HCT116 (cell line): ENCODE results near the gene INTS2. TPM values are rescaled to one million over a fixed set of nuclear protein-coding genes. Genes with fewer than 3 reads are reported as not detected.

Experiments used
- ATAC-seq: fragments of 200-7000 bp; cut with Tn5 transposase; 2 replicates; pipeline ENCODE4 v1.9.1; 2020; ENCODE audit warnings: mild to moderate bottlenecking, moderate library complexity
- BruUV-seq: library from RNA; stranded (reverse); fragments of 400-500 nt; replicated peaks from 2 replicates; lab custom pipeline; 2021; lab: Mats Ljungman, UMichigan
- CTCF ChIA-PET: fragments of 300-600 bp; sonication (Branson Sonifier 250); formaldehyde crosslinking; loops from one replicate; lab custom pipeline; 2021; ENCODE audit warnings: antibody characterized with exemption; lab: Charles Lee
- POLR2A ChIA-PET: fragments of 300-600, 350-600 bp; sonication (Branson Sonifier 250); formaldehyde crosslinking; loops from one replicate; lab custom pipeline; 2021; ENCODE audit warnings: antibody characterized with exemption; lab: Charles Lee
- RAD21 ChIA-PET, 2 experiments: fragments of 300-600 bp; sonication (Branson Sonifier 250); formaldehyde crosslinking; loops; one replicate each; lab custom pipeline; 2023; ENCODE audit warnings: low total read pairs in 2 of 2; ENCODE audit not compliant: uncharacterized antibody in 2 of 2, unreplicated experiment in 2 of 2, low non-redundant PET in 1 of 2; lab: Charles Lee
- DNase-seq: peaks from one replicate; pipeline ENCODE4 v3.0.0-alpha.2; 2010; ENCODE audit warnings: low read depth, low spot score
- H2AFZ ChIP-seq: fragments of 200-600 bp; shearing (Covaris generic), sonication (generic); 2 replicates; pipeline ENCODE4 v1.6.1; 2017; ENCODE audit warnings: low read depth, mixed run types, mixed read lengths, antibody characterized with exemption, low read length; ENCODE audit not compliant: poor library complexity, severe bottlenecking
- H3K27ac ChIP-seq: 2 replicates; pipeline ENCODE4 v1.5.1; 2012; ENCODE audit warnings: low read depth, low read length
- H3K27me3 ChIP-seq: fragments of 200-600 bp; sonication (generic); 2 replicates; pipeline ENCODE4 v1.6.1; 2016; ENCODE audit warnings: mixed run types, low read length, mixed read lengths; ENCODE audit not compliant: insufficient read depth
- H3K36me3 ChIP-seq, 2 experiments: fragments of 200-500 bp in 1 of 2; fragments of 200-600 bp in 1 of 2; sonication (Bioruptor generic) in 1 of 2; sonication (generic) in 1 of 2; 2 replicates each; pipeline versions ENCODE4 v1.5.1 to v1.6.1; 2014 to 2016; ENCODE audit warnings: low read length in 2 of 2, inconsistent platforms in 1 of 2, mixed read lengths in 1 of 2, mixed run types in 1 of 2; ENCODE audit not compliant: insufficient read depth in 2 of 2, control insufficient read depth in 1 of 2
- H3K4me1 ChIP-seq, 2 experiments: fragments of 200-600 bp in 1 of 2; sonication (generic) in 1 of 2; 2 replicates each; pipeline versions ENCODE4 v1.5.1 to v1.6.1; 2012 to 2017; ENCODE audit warnings: low read length in 2 of 2, inconsistent platforms in 1 of 2, mild to moderate bottlenecking in 1 of 2, mixed read lengths in 1 of 2, mixed run types in 1 of 2, moderate library complexity in 1 of 2; ENCODE audit not compliant: insufficient read depth in 2 of 2, control insufficient read depth in 1 of 2
- H3K4me2 ChIP-seq: fragments of 200-600 bp; sonication (generic); 2 replicates; pipeline ENCODE4 v1.6.1; 2017; ENCODE audit warnings: mixed run types, low read length, mixed read lengths
- H3K4me3 ChIP-seq, 2 experiments: fragments of 200-600 bp in 1 of 2; sonication (generic) in 1 of 2; replicated peaks in 1 of 2; 2 replicates each; pipeline ENCODE4 v1.5.1; 2011 to 2016; ENCODE audit warnings: low read length in 2 of 2, control low read depth in 1 of 2, low read depth in 1 of 2, mild to moderate bottlenecking in 1 of 2, mixed read lengths in 1 of 2, mixed run types in 1 of 2
- H3K79me2 ChIP-seq: fragments of 200-600 bp; sonication (generic); 2 replicates; pipeline ENCODE4 v1.6.1; 2017; ENCODE audit warnings: mild to moderate bottlenecking, mixed run types, low read length, moderate library complexity, mixed read lengths; ENCODE audit not compliant: insufficient read depth
- H3K9ac ChIP-seq: fragments of 200-600 bp; sonication (generic); 2 replicates; pipeline ENCODE4 v1.6.1; 2016; ENCODE audit warnings: low read length, mixed read lengths
- H3K9me2 ChIP-seq: fragments of 200-600 bp; sonication (generic), shearing (Covaris generic); 2 replicates; pipeline ENCODE4 v1.6.1; 2017; ENCODE audit warnings: mixed run types, mild to moderate bottlenecking, moderate library complexity; ENCODE audit not compliant: insufficient read depth
- H3K9me3 ChIP-seq, 2 experiments: fragments of 200-500 bp in 1 of 2; fragments of 200-600 bp in 1 of 2; sonication (Bioruptor generic) in 1 of 2; sonication (generic) in 1 of 2; 2 replicates each; pipeline ENCODE4 v1.6.1; 2014 to 2017; ENCODE audit warnings: low read length in 2 of 2, mixed read lengths in 2 of 2, inconsistent platforms in 1 of 2, low read depth in 1 of 2, mild to moderate bottlenecking in 1 of 2, mixed run types in 1 of 2, moderate library complexity in 1 of 2; ENCODE audit not compliant: control insufficient read depth in 1 of 2, insufficient read depth in 1 of 2
- H4K20me1 ChIP-seq: fragments of 200-600 bp; sonication (generic), shearing (Covaris generic); 2 replicates; pipeline ENCODE4 v1.6.1; 2017; ENCODE audit warnings: mixed run types, mild to moderate bottlenecking, moderate library complexity; ENCODE audit not compliant: insufficient read depth
- CBX3 ChIP-seq: IDR thresholded peaks from 2 replicates; pipeline ENCODE4 v1.6.1; 2012; ENCODE audit warnings: low read depth
- CEBPB ChIP-seq: IDR thresholded peaks from 2 replicates; pipeline ENCODE4 v1.6.1; 2012; ENCODE audit warnings: low read depth
- EZH2 ChIP-seq: fragments of 200-600 bp; sonication (generic); IDR thresholded peaks from 2 replicates; pipeline ENCODE4 v1.6.1; 2017; ENCODE audit warnings: antibody characterized with exemption, mixed run types
- EZH2phosphoT487 ChIP-seq: fragments of 200-600 bp; IDR thresholded peaks from 2 replicates; pipeline ENCODE4 v1.6.1; 2018; ENCODE audit warnings: antibody characterized with exemption, borderline replicate concordance
- FOSL1 ChIP-seq: IDR thresholded peaks from 2 replicates; pipeline ENCODE4 v1.6.1; 2012; ENCODE audit warnings: low read depth
- JUND ChIP-seq: IDR thresholded peaks from 2 replicates; pipeline ENCODE4 v1.6.1; 2012
- POLR2A ChIP-seq: IDR thresholded peaks from 2 replicates; pipeline ENCODE4 v1.7.0; 2011; ENCODE audit warnings: borderline replicate concordance; ENCODE audit not compliant: insufficient read depth, insufficient read length; ENCODE audit errors: extremely low read depth
- RAD21 ChIP-seq: IDR thresholded peaks from 2 replicates; pipeline ENCODE4 v1.6.1; 2012; ENCODE audit warnings: low read depth, mild to moderate bottlenecking
- SIN3A ChIP-seq: IDR thresholded peaks from 2 replicates; pipeline ENCODE4 v1.6.1; 2012; ENCODE audit warnings: low read depth
- SP1 ChIP-seq: IDR thresholded peaks from 2 replicates; pipeline ENCODE4 v1.6.1; 2012; ENCODE audit warnings: low read depth
- SRF ChIP-seq: IDR thresholded peaks from 2 replicates; pipeline ENCODE4 v1.6.1; 2012; ENCODE audit warnings: low read depth
- TCF7L2 ChIP-seq: IDR thresholded peaks from 2 replicates; pipeline ENCODE4 v1.7.0; 2011; ENCODE audit warnings: borderline replicate concordance, inconsistent platforms; ENCODE audit not compliant: insufficient read depth, insufficient read length; ENCODE audit errors: extremely low read depth
- ZFX ChIP-seq: fragments of 450-650 bp; IDR thresholded peaks from 2 replicates; pipeline ENCODE4 v1.6.1; 2017
- ZNF274 ChIP-seq: fragments of 200-500 bp; sonication (Bioruptor generic); IDR thresholded peaks from 2 replicates; pipeline ENCODE4 v1.6.1; 2014; ENCODE audit warnings: mild to moderate bottlenecking, low read depth, low read length, inconsistent platforms
- intact Hi-C: fragments of 100-400 bp; cut with micrococcal nuclease; formaldehyde crosslinking; loops from 2 replicates; pipeline ENCODE4 v1.10.0; 2022
- total RNA-seq: library from RNA; stranded (reverse); gene quantifications from one replicate; pipeline ENCODE4 v1.2.1, GENCODE V29; 2021; ENCODE audit not compliant: unreplicated experiment
- TF ChIP-seq, protein P1 (sequence below): IDR thresholded peaks from 2 replicates; pipeline ENCODE4 v1.6.1; 2012
- TF ChIP-seq, protein P2 (sequence below): IDR thresholded peaks from 2 replicates; pipeline ENCODE4 v1.6.1; 2012; ENCODE audit warnings: low read depth
- TF ChIP-seq, protein P3 (sequence below), 3 experiments: fragments of 200-600 bp in 1 of 3; sonication (generic) in 1 of 3; IDR thresholded peaks in 2 of 3; conservative IDR thresholded peaks in 1 of 3; 2 replicates each; pipeline ENCODE4 v1.5.1; 2012 to 2017; ENCODE audit warnings: low read depth in 2 of 3, low read length in 2 of 3, antibody characterized with exemption in 1 of 3, borderline replicate concordance in 1 of 3, control low read depth in 1 of 3, mild to moderate bottlenecking in 1 of 3, mixed read lengths in 1 of 3, mixed run types in 1 of 3, moderate library complexity in 1 of 3; ENCODE audit not compliant: insufficient read depth in 1 of 3

INTS2 gene
- total RNA-seq, 1 experiment from 2014 or later = 40.5 TPM

DNA sequence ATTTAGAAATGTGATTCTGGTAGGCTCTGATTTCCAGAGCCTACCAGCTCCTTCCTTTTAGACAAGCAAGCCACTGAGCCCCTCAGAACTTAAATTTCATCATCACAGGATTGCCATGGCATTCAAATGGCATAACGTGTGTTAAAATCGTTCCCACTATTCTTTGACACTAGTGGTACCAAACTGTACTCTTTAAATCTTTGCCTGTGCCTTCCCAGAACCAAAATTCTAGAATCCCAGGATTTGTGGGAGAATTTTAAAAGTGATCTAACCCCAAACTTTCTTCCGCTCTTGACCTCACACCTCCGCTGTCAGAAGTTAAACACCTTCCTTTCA, 287 bp upstream of the INTS2 start:
- Histone ChIP-seq H3K79me2 (peaks cover 27% of the 10 kb centered on the region), H3K4me2 (peak overlapping the region; percentile 86), H3K27ac (peak overlapping the region; percentile 69), H2AFZ (peak overlapping the region; percentile 54), H3K4me3 (peak overlapping the region; percentile 86 to 88), H3K9me3 (no peaks in the 10 kb centered on the region), H3K9ac (peak overlapping the region; percentile 89), H3K9me2 (no peaks in the 10 kb centered on the region), H3K36me3 (peaks cover 9 to 14% of the 10 kb centered on the region in 2 experiments; a peak in 2 of 4 replicates), H3K4me1 (peaks cover 12 to 16% of the 10 kb centered on the region in 2 experiments; a peak in 3 of 4 replicates), H3K27me3 (no peaks in the 10 kb centered on the region), H4K20me1 (no peaks in the 10 kb centered on the region)
- DNase-seq (no peak), ATAC-seq (peak; percentile 24)
- ChIA-PET CTCF (interaction anchor here (0.6 kb wide), 1 partner anchor 182 kb away, joined by 4 read pairs; no protein-coding TSS in a partner anchor), RAD21 (no interaction called here), POLR2A (no interaction called here)
- BruUV-seq = TSS peak; percentile 77
- TF ChIP-seq TCF7L2 (no peak), POLR2A (no peak), EZH2phosphoT487 (no peak), EZH2 (no peak), ZNF274 (no peak), CEBPB (no peak), FOSL1 (no peak), SP1 (no peak), SRF (no peak), SIN3A (no peak; the same call in 1 of the 2 replicates), CBX3 (no peak), JUND (no peak), ZFX (no peak), RAD21 (no peak)
- TF ChIP-seq, protein P1, sequence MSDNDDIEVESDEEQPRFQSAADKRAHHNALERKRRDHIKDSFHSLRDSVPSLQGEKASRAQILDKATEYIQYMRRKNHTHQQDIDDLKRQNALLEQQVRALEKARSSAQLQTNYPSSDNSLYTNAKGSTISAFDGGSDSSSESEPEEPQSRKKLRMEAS = no peak
- TF ChIP-seq, protein P2, sequence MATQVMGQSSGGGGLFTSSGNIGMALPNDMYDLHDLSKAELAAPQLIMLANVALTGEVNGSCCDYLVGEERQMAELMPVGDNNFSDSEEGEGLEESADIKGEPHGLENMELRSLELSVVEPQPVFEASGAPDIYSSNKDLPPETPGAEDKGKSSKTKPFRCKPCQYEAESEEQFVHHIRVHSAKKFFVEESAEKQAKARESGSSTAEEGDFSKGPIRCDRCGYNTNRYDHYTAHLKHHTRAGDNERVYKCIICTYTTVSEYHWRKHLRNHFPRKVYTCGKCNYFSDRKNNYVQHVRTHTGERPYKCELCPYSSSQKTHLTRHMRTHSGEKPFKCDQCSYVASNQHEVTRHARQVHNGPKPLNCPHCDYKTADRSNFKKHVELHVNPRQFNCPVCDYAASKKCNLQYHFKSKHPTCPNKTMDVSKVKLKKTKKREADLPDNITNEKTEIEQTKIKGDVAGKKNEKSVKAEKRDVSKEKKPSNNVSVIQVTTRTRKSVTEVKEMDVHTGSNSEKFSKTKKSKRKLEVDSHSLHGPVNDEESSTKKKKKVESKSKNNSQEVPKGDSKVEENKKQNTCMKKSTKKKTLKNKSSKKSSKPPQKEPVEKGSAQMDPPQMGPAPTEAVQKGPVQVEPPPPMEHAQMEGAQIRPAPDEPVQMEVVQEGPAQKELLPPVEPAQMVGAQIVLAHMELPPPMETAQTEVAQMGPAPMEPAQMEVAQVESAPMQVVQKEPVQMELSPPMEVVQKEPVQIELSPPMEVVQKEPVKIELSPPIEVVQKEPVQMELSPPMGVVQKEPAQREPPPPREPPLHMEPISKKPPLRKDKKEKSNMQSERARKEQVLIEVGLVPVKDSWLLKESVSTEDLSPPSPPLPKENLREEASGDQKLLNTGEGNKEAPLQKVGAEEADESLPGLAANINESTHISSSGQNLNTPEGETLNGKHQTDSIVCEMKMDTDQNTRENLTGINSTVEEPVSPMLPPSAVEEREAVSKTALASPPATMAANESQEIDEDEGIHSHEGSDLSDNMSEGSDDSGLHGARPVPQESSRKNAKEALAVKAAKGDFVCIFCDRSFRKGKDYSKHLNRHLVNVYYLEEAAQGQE = no peak
- TF ChIP-seq, protein P3, sequence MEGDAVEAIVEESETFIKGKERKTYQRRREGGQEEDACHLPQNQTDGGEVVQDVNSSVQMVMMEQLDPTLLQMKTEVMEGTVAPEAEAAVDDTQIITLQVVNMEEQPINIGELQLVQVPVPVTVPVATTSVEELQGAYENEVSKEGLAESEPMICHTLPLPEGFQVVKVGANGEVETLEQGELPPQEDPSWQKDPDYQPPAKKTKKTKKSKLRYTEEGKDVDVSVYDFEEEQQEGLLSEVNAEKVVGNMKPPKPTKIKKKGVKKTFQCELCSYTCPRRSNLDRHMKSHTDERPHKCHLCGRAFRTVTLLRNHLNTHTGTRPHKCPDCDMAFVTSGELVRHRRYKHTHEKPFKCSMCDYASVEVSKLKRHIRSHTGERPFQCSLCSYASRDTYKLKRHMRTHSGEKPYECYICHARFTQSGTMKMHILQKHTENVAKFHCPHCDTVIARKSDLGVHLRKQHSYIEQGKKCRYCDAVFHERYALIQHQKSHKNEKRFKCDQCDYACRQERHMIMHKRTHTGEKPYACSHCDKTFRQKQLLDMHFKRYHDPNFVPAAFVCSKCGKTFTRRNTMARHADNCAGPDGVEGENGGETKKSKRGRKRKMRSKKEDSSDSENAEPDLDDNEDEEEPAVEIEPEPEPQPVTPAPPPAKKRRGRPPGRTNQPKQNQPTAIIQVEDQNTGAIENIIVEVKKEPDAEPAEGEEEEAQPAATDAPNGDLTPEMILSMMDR (IDR thresholded peaks at IDR 0.05 in 2 of 3, conservative IDR thresholded peaks at IDR 0.05 in 1 of 3; ENCODE audit: borderline replicate concordance in 1 of 3, insufficient read depth in 1 of 3, low read depth in 2 of 3, low read length in 2 of 3) = no peak
- intact Hi-C loops = no loop called here
